ES-I3 (cell line): ENCODE measurements around the gene C2CD2.
"Not testable (repeated sequence)": the region's sequence is repeated elsewhere in the genome, so short reads cannot be mapped to it uniquely, and the experiment has no call there.

Experiments
- H3K36me3 ChIP-seq: 2 replicates; pipeline ENCODE4 v1.6.1; 2013; ENCODE audit warnings: mild to moderate bottlenecking, low read length, control low read depth, moderate library complexity; ENCODE audit not compliant: insufficient read depth
- H3K4me1 ChIP-seq: 2 replicates; pipeline ENCODE4 v1.6.1; 2013; ENCODE audit warnings: mild to moderate bottlenecking, control low read depth, low read length; ENCODE audit not compliant: insufficient read depth
- H3K9ac ChIP-seq: 2 replicates; pipeline ENCODE4 v1.6.1; 2013; ENCODE audit warnings: low read depth, mild to moderate bottlenecking, low read length, moderate library complexity
- H3K9me3 ChIP-seq: 2 replicates; pipeline ENCODE4 v1.6.1; 2013; ENCODE audit warnings: mild to moderate bottlenecking, low read length, moderate library complexity; ENCODE audit not compliant: control insufficient read depth, insufficient read depth

The C2CD2 gene

DNA sequence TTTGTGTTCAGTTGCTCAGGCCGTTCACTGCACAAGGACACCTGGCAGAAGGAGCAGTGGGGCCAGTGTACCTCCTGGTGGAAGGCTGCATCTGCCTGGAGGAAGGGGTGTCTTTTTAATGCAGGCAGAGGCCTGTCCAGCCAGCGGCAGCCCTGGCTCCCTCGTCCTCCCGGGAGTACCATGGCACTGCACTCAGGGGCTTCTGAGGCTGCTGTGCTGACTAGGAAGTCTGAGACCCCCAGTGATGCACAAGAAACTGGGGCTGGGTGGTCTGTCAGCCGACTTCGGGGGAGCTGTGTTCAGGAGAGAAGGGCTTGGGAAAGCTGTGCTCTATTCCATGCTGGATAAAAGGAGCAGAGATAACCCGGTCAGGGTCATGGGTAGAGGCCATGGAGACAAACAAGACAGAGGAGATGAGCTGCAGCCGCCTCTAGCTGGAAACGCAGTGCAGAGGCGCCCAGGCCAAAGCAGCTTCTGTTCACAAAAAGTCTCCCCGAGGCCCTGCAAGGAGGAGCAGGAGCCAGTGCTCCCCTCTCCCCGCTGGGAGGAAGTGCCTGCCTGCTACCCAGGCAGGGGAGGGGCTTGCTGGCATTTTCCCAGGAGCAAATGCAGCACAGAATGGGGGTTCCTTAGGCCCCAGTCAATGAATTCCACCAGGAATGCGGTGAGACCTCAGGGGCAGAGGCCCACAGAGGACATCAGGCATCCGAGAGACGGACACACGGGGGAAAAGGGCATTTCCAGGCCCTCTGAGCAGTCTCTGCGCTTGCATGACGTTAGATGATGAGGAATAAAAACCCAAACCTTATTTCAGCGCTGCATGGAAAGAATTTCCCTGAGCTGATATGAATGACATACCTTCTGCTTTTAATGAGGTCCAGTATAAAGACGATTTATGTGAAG lies 17.2 kb upstream of the C2CD2 start:
- Histone ChIP-seq H3K9me3 (no peaks in the 10 kb centered on the region), H3K36me3 (no peaks in the 10 kb centered on the region), H3K4me1 (peaks cover 4% of the 10 kb centered on the region; the same call in 1 of the 2 replicates), H3K9ac (no peak overlapping the region)

DNA sequence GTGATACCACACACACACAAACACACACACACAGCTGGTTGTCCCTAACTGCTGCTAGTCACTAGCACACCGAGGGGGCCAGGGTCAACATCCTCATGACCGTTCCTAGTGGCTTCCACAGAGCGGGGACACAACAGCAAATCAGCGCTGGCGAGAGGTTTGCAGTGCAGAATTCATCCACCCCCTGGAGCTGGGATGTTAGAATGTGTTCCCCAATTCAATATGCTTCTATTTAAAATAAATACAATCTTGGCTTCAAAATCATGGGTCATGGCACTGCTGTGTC lies 16.2 kb upstream of the C2CD2 start:
- Histone ChIP-seq H3K9me3 (no peaks in the 10 kb centered on the region), H3K4me1 (peaks cover 4% of the 10 kb centered on the region; the same call in 1 of the 2 replicates), H3K9ac (no peak overlapping the region), H3K36me3 (no peaks in the 10 kb centered on the region)

DNA sequence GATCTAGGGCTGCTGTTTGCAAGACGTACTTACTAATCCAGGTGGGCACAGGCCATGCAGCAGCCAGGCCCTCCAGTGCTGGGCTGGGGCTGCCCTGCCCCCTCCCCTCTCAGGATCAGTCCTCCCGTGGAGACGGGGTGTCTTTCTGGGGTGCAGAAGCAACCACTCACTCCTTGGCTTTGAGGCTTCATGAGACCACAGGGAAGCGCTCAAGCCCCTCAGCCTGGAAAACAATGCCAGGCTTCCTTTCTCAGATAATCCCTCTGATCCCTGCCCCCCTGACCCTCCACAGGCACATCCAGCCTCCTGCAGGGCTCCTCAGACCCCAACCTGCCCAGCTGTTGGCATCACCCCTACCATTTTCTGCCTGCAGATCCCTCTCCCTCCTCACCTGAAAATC lies 13.9 kb upstream of the C2CD2 start:
- no peaks in the 10 kb centered on the region for H3K36me3 ChIP-seq
- no peaks in the 10 kb centered on the region for H3K9me3 ChIP-seq
- no peaks in the 10 kb centered on the region for H3K4me1 ChIP-seq
- H3K9ac ChIP-seq = no peak overlapping the region

DNA sequence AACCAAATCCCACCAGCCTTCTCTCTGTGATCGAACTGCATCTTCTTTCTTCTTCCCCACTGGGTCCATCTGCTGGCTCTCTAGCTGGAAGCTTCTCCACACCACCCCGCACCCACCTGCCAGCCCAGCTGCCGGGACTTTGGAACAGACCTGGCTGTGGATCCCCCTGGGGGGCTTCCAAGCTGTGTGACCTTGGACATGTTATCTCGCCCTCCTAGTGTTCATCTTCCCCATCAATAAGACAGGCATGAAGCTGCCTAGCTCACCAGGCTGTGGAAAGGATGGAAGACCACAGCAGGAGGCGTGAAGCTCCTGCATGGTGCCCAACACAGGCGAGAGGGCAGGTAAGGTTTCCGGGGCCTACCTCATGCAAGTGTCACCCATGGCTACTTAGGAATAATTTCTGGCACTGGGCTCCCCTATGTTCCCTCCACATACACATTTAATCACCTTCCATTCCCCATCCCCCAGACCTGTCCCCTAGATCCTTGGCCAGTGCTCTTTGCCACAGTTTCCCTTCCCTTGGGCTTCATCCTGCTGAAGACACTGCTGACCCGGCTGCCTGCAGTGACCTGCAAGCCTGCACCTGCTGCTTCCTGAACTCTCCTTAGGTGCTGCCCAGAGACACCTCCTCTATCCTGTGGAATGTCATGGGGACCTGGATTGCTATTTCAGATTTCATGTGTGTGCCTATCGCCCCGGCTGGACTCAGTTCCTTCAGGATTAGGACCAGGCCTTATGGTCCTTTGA lies 13.2 kb upstream of the C2CD2 start:
- Histone ChIP-seq H3K36me3 (no peaks in the 10 kb centered on the region), H3K9me3 (no peaks in the 10 kb centered on the region), H3K4me1 (no peaks in the 10 kb centered on the region), H3K9ac (no peak overlapping the region)

DNA sequence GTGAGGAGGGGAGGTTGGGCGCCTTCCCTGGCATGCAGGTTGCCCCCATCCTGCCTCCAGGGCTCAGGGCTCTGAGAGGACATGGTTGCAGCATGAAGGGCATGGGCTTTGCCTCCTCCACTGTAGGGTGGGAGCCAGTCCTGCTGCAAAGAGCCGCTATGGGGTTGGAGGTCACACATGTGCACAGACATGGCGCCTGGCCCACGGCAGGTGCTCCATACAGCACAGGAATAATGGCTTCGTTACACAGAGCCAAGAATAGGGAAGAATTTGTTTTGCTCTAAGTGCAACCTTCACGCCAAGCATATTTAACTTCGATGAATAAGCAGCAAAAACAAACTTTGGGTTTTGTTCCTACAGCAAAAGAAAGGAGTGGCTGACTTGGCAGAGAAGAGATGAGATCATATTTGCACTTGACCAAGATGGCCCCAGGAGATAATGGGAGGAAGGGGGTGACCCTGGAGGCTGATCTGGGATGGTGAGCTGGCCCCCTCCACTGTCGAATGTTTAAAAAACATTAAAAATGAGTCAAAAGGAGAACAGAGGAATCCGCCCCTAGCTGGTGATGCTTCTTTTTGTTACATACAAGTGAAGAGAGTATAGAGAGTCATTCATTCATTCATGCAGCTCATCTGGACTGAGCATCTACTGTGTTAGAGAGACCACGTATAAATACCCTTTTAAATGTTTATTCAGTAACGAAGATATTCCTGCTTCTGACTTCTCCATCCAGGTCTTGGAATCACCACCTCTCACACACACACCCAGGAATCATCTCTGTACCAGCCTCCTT lies 12.4 kb upstream of the C2CD2 start:
- Histone ChIP-seq H3K4me1 (peaks cover under 1% of the 10 kb centered on the region; the same call in 1 of the 2 replicates), H3K9ac (no peak overlapping the region), H3K9me3 (no peaks in the 10 kb centered on the region), H3K36me3 (no peaks in the 10 kb centered on the region)

DNA sequence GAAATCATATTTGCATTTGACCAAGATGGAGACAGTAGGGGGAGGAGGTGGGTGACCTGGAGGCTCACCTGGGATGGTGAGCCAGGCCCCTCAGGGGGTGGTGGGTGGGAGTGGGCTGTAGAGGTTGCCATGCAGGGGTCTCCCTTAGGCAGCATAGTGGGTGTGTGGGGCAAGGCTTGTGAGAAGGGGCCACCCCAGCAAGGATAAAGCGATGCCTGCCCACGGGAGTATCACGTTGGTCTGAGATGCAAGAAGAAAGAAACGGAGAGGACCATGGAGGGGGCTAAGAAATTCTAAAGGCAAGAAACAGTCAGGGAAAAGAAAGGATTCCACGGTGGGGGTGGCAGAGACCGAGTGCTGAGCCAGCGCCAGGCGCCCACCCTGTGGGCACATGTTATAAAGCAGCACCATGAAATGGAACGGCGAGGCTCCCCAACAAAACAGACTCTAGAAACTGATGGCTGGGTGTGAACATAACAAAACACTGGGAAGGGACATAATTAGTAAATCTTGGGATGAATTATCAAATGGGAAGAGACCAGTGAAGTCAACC lies 11.7 kb upstream of the C2CD2 start:
- Histone ChIP-seq H3K9me3 (no peaks in the 10 kb centered on the region), H3K9ac (no peak overlapping the region), H3K36me3 (no peaks in the 10 kb centered on the region), H3K4me1 (peaks cover 4% of the 10 kb centered on the region; the same call in 1 of the 2 replicates)

DNA sequence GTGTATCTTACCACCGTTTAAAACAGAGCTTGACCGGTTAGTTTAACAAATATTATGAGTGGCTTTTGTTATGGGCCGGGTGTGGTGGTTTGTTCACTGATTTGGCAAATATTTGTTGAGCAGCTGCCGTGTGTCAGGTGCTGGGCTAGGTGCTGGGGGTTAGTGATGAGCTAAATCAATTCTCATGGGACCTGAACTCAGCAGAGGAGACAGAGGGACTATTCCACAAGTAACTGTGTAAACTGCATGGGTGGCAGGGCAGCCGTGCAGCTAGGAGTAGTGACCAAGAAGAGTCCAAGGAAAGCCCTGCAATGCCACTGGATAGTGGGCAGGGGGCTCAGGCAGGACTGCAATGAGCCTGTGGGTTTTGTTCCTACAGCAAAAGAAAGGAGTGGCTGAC lies 11.2 kb upstream of the C2CD2 start:
- H3K36me3 ChIP-seq = no peaks in the 10 kb centered on the region
- H3K9me3 ChIP-seq = no peaks in the 10 kb centered on the region
- H3K9ac ChIP-seq = no peak overlapping the region
- H3K4me1 ChIP-seq = peaks cover 4% of the 10 kb centered on the region; the same call in 1 of the 2 replicates

DNA sequence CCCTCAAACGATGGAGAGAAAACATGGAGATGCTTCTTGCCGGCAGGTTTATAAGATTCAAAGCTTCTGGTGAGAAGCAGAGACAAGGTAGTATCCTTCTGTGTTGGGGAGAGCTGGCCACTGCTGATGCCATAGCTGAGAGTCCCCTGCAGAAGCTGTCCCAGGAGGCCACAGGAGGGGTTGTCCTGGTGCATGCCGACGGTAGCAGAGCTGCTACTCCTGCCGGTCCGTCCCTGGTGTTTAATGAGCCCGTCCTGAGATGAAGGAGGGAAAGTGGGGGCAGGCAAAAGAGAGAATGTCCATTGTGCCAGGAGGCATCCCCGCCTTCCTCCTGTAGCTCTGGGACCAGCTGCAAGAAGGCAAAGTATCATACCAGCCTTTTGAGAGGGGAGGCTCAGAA lies 10.4 kb upstream of the C2CD2 start:
- Histone ChIP-seq H3K9me3 (no peaks in the 10 kb centered on the region), H3K9ac (no peak overlapping the region), H3K4me1 (peaks cover 4% of the 10 kb centered on the region; the same call in 1 of the 2 replicates), H3K36me3 (no peaks in the 10 kb centered on the region)

DNA sequence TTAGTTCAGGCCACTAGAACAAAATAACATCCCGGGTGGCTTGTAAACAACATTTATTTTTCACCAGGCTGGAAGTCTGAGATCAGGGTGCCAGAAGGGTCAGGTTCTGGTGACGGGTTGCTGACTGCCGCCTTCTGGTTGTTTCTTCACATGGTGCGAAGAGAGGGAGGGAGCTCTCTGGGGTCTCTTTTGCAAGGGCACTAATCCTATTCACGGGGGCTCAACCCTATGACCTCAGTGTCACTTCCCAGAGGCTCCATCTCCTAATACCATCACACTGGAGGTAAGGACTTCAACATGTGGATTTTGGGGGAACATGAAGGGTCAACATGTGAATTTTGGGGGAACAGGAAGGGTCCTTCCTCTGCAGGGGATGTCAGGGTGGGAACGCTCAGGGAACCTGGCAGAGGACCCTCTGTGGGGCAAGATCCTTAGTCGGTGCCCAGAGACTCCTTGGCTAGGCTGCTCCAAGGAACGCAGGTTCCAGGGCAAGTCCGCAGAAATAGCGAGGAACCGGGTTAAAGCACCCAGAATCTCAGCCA lies 8.7 kb upstream of the C2CD2 start:
- no peaks in the 10 kb centered on the region for H3K36me3 ChIP-seq
- peaks cover 13% of the 10 kb centered on the region; the same call in 1 of the 2 replicates for H3K4me1 ChIP-seq
- H3K9me3 ChIP-seq = no peaks in the 10 kb centered on the region
- H3K9ac ChIP-seq = no peak overlapping the region

DNA sequence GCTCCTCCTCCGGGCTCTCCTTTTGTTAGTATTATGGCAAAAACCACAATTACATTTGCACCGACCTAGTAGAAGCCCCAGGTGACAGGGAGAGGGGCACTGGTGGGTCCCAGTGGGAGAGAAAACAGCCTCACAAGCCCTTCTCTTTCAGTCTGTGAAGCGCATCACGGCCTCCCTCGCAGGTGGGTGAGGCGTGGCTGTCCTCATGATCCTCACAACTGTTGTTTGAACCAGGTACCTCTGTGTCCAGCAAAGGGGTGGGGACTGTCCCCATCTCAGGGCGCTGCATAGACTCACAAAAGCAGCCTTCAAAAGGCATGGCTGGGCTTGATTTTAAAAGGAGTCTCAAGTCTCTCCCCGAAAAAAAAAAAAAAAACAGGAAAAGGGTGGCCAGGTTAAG lies 7.9 kb upstream of the C2CD2 start:
- no peaks in the 10 kb centered on the region for H3K9me3 ChIP-seq
- H3K9ac ChIP-seq = no peak overlapping the region
- no peaks in the 10 kb centered on the region for H3K36me3 ChIP-seq
- peaks cover 17% of the 10 kb centered on the region; the same call in 1 of the 2 replicates for H3K4me1 ChIP-seq

DNA sequence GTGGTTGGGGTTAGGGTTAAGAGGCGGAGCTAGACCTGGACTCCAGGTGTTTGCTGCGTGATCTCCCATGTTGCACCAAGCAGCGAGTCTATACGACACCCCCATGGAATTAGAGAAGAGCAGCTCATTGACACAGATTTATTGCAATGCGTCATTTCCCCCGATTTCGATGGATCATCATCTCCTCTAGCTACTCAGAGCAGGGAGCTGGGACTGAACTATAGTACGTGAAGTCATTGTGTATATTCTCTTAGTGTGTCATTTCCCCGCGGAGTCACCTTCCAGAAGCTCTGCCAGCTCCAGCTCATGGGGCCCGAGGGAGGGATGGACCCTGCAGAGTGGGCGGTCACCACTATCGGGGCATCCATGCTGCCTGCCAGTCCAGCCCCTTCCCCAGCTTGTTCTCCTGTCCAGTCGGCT lies 7.5 kb upstream of the C2CD2 start:
- Histone ChIP-seq H3K4me1 (peaks cover 17% of the 10 kb centered on the region; the same call in 1 of the 2 replicates), H3K9me3 (no peaks in the 10 kb centered on the region), H3K9ac (no peak overlapping the region), H3K36me3 (no peaks in the 10 kb centered on the region)

DNA sequence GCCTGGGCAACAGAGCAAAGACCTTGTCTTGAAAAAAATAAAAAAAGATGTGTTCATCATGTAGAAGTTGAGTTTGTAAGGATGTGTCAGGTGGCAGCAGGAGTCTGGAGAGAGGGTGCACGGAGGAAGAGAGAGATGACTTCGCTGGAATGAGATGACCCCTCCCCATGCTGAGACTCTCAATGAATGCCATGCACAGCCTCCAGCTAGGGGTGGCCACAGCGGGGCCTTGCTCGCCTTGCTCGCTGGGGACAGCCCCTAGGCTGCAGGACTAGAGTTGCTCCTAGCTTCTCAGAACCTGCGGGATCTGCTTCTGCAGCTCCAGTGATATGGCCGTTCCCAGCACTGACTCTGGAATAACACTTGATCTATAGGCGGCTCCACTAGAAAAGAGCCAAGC lies 6.6 kb upstream of the C2CD2 start:
- Histone ChIP-seq H3K9ac (no peak overlapping the region), H3K4me1 (peaks cover 17% of the 10 kb centered on the region; the same call in 1 of the 2 replicates), H3K36me3 (no peaks in the 10 kb centered on the region), H3K9me3 (no peaks in the 10 kb centered on the region)

DNA sequence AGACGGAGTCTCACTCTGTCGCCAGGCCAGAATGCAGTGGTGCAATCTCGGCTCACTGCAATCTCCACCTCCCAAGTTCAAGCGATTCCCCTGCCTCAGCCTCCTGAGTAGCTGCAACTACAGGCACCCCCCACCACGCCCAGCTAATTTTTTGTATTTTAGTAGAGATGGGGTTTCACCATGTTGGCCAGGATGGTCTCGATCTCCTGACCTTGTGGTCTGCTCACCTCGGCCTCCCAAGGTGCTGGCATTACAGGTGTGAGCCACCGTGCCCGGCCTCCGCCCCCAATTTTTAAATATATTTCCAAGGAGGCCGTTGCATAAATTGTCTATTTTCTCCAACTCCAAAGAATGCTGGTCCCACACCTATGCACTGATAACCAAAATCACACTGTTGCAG lies 5.9 kb upstream of the C2CD2 start:
- peaks cover 17% of the 10 kb centered on the region; the same call in 1 of the 2 replicates for H3K4me1 ChIP-seq
- not testable (repeated sequence) for H3K9me3 ChIP-seq, H3K36me3 ChIP-seq, H3K9ac ChIP-seq
